GM10266 (cell line): ENCODE results near the gene CRLF2.
"Not testable (repeated sequence)": the region's sequence is repeated elsewhere in the genome, so short reads cannot be mapped to it uniquely, and the experiment has no call there.

Experiments
- DNase-seq: peaks from one replicate; pipeline ENCODE4 v3.0.0; 2012; ENCODE audit errors: extremely low spot score
- CTCF ChIP-seq: IDR thresholded peaks from 2 replicates; pipeline ENCODE4 v1.5.1; 2012; ENCODE audit warnings: mild to moderate bottlenecking, low read depth; ENCODE audit not compliant: control insufficient read depth, insufficient read depth; ENCODE audit errors: missing control alignments

The CRLF2 gene

GRCh38 chrX:1212532-1212931 lies at the start of gene CRLF2:
Gene CRLF2 (minus strand): TSS chrX:1212649. CDS start chrX:1212634, 15 bp downstream.
- TF ChIP-seq CTCF: no peak
- peak; percentile 64 for DNase-seq

- DNase-seq: not testable (repeated sequence)
Observed at GRCh38 chrX:1261771-1262170, 49.3 kb upstream of the CRLF2 start.

- TF ChIP-seq CTCF: no peak
- no peak for DNase-seq
Observed at GRCh38 chrX:1261285-1261684, 48.8 kb upstream of the CRLF2 start.

- no peak for TF ChIP-seq CTCF
- no peak for DNase-seq
Observed at GRCh38 chrX:1252861-1253260, 40.4 kb upstream of the CRLF2 start.

- DNase-seq: no peak
- TF ChIP-seq CTCF: no peak
Observed at GRCh38 chrX:1249101-1249887, 36.8 kb upstream of the CRLF2 start.

GRCh38 chrX:1248331-1249061 lies 36.0 kb upstream of the CRLF2 start:
- no peak for TF ChIP-seq CTCF
- peak; percentile 41 for DNase-seq

- peak; percentile 73 for DNase-seq
- peak; percentile 90 for TF ChIP-seq CTCF
Observed at GRCh38 chrX:1246816-1247215, 34.4 kb upstream of the CRLF2 start.
